GM21737 (cell line): ENCODE measurements around the gene ANAPC2.

ENCODE experiments used
- ATAC-seq: cut with Tn5 transposase; IDR thresholded peaks from one replicate; pipeline ENCODE4 v1.9.1; 2021; ENCODE audit warnings: mild to moderate bottlenecking, moderate library complexity; ENCODE audit not compliant: unreplicated experiment

ANAPC2 gene

GRCh38 chr9:137178201-137178938, 10.0 kb downstream of the ANAPC2 start:
- no peak for ATAC-seq

GRCh38 chr9:137176302-137177182, 11.8 kb downstream of the ANAPC2 start:
- no peak for ATAC-seq

GRCh38 chr9:137175345-137175961, 12.9 kb downstream of the ANAPC2 start:
- ATAC-seq, result no peak

GRCh38 chr9:137174722-137175293, 13.6 kb downstream of the ANAPC2 start:
- no peak for ATAC-seq

GRCh38 chr9:137173796-137174664, 14.3 kb downstream of the ANAPC2 start:
- no peak for ATAC-seq

GRCh38 chr9:137172901-137173795, 15.2 kb downstream of the ANAPC2 start:
- ATAC-seq, result no peak

GRCh38 chr9:137171149-137171900, 17.0 kb downstream of the ANAPC2 start:
- no peak for ATAC-seq

- ATAC-seq, result no peak
Observed at GRCh38 chr9:137170486-137171148, 17.7 kb downstream of the ANAPC2 start.

- no peak for ATAC-seq
Observed at GRCh38 chr9:137169896-137170358, 18.4 kb downstream of the ANAPC2 start, which contains the start of gene LRRC26. Gene LRRC26 (minus strand): TSS chr9:137170051. CDS start chr9:137169943, 108 bp downstream.

- no peak for ATAC-seq
Observed at GRCh38 chr9:137168904-137169856, 19.2 kb downstream of the ANAPC2 start.

- ATAC-seq, result no peak
Observed at GRCh38 chr9:137168573-137168903, 19.8 kb downstream of the ANAPC2 start.

- ATAC-seq, result no peak
Observed at GRCh38 chr9:137167747-137168572, 20.4 kb downstream of the ANAPC2 start.

- no peak for ATAC-seq
Observed at GRCh38 chr9:137167277-137167746, 21.0 kb downstream of the ANAPC2 start.

GRCh38 chr9:137166380-137167229, 21.8 kb downstream of the ANAPC2 start:
- no peak for ATAC-seq
